ENCODE data around the gene NFATC1.

GRCh38 chr18:79530821-79531220 is 135.1 kb downstream of the NFATC1 start:
- TF ChIP-seq, protein P1, sequence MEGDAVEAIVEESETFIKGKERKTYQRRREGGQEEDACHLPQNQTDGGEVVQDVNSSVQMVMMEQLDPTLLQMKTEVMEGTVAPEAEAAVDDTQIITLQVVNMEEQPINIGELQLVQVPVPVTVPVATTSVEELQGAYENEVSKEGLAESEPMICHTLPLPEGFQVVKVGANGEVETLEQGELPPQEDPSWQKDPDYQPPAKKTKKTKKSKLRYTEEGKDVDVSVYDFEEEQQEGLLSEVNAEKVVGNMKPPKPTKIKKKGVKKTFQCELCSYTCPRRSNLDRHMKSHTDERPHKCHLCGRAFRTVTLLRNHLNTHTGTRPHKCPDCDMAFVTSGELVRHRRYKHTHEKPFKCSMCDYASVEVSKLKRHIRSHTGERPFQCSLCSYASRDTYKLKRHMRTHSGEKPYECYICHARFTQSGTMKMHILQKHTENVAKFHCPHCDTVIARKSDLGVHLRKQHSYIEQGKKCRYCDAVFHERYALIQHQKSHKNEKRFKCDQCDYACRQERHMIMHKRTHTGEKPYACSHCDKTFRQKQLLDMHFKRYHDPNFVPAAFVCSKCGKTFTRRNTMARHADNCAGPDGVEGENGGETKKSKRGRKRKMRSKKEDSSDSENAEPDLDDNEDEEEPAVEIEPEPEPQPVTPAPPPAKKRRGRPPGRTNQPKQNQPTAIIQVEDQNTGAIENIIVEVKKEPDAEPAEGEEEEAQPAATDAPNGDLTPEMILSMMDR (IDR thresholded peaks at IDR 0.05) = no peak
- no peak for TF ChIP-seq POLR2AphosphoS5 (IDR thresholded peaks at IDR 0.05)
